ENCODE results near the gene TMEM218. TPM values are rescaled to one million over a fixed set of nuclear protein-coding genes. Genes with fewer than 3 reads are reported as not detected.

TMEM218 gene
- total and polyA plus RNA-seq, 2 of the 8 experiments (the other 6 are each of a cell fraction or from before 2014, with no cell fraction given): 17.0 to 33.5 TPM

DNA sequence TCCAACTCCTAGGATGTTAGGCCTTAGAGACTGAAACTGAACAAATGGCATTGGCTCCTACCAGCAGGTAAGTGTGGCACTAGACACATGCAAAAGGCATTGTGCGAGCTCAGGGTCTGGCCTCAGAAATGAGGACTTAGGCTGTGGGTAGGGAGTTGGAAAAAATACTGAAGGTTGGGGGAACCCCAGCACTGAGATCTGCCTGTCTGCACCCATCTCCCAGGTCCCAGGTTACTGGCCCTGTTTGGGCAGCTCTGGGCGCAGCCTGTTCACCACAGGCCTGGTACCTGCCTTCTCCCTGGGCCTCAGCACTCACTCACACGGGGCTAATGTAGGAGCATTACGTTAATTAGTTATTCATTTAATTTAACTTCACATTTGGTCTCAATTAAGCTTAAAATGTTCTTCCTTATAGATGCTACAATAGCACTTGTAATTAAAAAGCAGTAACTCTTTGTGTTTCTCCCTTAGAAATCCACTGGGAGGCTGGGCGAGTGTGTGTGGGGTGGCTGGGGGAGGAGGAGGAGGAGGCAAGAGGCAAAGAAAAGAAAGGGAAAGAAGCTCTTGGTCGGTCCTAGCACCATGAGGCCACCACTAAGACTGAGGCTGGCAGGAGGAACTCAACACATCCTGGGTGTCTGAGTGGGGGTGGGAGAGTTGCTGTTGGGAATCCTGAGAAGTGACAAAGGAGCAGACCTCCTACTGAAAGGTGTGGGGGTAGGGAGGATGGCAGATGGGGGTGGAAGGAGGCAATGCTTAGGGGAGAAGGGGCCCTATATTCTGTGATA is 19.4 kb downstream of the TMEM218 start (continued):
- TF ChIP-seq TAF7 (optimal IDR thresholded peaks at IDR 0.05; ENCODE audit: borderline replicate concordance, low read depth, low read length): no peak
